HEK293 (cell line): ENCODE data around the gene CCDC92.

Experiments used
- CTCF ChIP-seq: fragments of 450-650 bp; formaldehyde crosslinking; IDR thresholded peaks from 2 replicates; pipeline ENCODE4 v1.5.1; 2016; ENCODE audit warnings: missing biosample characterization, missing genetic modification characterization
- ZBTB21 ChIP-seq: fragments of 450-650 bp; formaldehyde crosslinking; IDR thresholded peaks from 2 replicates; pipeline ENCODE4 v1.5.1; 2017; ENCODE audit warnings: missing biosample characterization, missing genetic modification characterization
- ZNF2 ChIP-seq: fragments of 450-650 bp; formaldehyde crosslinking; IDR thresholded peaks from 2 replicates; pipeline ENCODE4 v1.5.1; 2016; ENCODE audit warnings: missing biosample characterization, missing genetic modification characterization

GRCh38 chr12:123938679-123939480 lies 33.8 kb downstream of the CCDC92 start:
- TF ChIP-seq ZNF2 (no peak), CTCF (tag by site-specific recombination) (peak; percentile 57; the same call in 1 of the 2 replicates), ZBTB21 (no peak)
